Gastroesophageal sphincter (tissue), 3 donors: ENCODE data around the gene RGS7BP.

Source experiments
- POLR2A ChIP-seq, 2 donors: fragments of 450-650 bp; IDR thresholded peaks; one replicate each; pipeline ENCODE4 v1.6.1; 2017; ENCODE audit warnings: antibody characterized with exemption in 2 of 2, mild to moderate bottlenecking in 2 of 2, moderate library complexity in 1 of 2
- TF ChIP-seq, protein P1 (sequence below), 4 experiments: fragments of 200-600 bp in 2 of 4; fragments of 450-650 bp in 2 of 4; sonication (generic) in 1 of 4; IDR thresholded peaks; one replicate each; pipeline ENCODE4 v1.5.1; 2017 to 2019; ENCODE audit warnings: antibody characterized with exemption in 4 of 4, mild to moderate bottlenecking in 2 of 4, moderate library complexity in 2 of 4

DNA sequence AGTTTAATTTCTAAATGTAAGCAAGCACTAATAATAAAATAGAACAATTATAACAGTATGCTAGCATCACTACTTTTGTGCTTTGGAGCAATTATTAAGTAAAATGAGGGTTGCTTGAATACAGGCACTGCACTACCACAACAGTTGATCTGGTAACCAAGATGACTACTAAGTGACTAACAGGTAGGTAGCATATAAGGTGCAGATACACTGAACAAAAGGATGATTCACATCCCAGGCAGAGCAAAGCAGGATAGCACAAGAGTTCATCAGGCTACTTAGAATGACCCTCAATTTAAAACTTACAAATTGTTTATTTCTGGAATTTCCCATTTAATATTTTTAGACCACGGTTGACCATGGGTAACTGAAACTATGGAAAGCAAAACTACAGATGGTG is 48.0 kb upstream of the RGS7BP start:
- no peak for TF ChIP-seq POLR2A (IDR thresholded peaks at IDR 0.05)
- TF ChIP-seq, protein P1, sequence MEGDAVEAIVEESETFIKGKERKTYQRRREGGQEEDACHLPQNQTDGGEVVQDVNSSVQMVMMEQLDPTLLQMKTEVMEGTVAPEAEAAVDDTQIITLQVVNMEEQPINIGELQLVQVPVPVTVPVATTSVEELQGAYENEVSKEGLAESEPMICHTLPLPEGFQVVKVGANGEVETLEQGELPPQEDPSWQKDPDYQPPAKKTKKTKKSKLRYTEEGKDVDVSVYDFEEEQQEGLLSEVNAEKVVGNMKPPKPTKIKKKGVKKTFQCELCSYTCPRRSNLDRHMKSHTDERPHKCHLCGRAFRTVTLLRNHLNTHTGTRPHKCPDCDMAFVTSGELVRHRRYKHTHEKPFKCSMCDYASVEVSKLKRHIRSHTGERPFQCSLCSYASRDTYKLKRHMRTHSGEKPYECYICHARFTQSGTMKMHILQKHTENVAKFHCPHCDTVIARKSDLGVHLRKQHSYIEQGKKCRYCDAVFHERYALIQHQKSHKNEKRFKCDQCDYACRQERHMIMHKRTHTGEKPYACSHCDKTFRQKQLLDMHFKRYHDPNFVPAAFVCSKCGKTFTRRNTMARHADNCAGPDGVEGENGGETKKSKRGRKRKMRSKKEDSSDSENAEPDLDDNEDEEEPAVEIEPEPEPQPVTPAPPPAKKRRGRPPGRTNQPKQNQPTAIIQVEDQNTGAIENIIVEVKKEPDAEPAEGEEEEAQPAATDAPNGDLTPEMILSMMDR (IDR thresholded peaks at IDR 0.05) = no peak
